ENCODE measurements around the gene PDE4D. TPM values are rescaled to one million over a fixed set of nuclear protein-coding genes. Genes with fewer than 3 reads are reported as not detected.

The PDE4D gene
- total RNA-seq, 1 donor from 2014 or later, result 39.2 TPM

DNA sequence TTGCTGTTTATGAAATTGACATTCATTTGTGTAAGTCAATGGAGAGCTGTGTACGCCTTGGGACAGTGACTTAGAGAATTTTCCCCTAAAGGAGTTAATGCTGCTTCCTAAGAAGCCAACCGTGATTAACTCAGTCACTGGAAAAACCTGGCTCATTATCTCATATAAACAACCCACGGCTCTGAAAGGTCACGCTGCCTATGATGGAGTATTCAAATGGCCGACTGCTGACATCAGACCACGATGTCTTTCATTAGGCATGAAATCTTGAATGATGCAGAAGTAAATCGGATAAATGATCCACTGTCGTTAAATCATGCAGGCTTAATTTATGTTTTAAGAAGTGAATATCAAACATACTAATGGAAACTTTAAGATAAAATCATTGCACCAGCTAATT lies 706.9 kb downstream of the PDE4D start:
- TF ChIP-seq, protein P1, sequence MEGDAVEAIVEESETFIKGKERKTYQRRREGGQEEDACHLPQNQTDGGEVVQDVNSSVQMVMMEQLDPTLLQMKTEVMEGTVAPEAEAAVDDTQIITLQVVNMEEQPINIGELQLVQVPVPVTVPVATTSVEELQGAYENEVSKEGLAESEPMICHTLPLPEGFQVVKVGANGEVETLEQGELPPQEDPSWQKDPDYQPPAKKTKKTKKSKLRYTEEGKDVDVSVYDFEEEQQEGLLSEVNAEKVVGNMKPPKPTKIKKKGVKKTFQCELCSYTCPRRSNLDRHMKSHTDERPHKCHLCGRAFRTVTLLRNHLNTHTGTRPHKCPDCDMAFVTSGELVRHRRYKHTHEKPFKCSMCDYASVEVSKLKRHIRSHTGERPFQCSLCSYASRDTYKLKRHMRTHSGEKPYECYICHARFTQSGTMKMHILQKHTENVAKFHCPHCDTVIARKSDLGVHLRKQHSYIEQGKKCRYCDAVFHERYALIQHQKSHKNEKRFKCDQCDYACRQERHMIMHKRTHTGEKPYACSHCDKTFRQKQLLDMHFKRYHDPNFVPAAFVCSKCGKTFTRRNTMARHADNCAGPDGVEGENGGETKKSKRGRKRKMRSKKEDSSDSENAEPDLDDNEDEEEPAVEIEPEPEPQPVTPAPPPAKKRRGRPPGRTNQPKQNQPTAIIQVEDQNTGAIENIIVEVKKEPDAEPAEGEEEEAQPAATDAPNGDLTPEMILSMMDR (IDR thresholded peaks at IDR 0.05; ENCODE audit: insufficient read depth, low read length, poor library complexity, severe bottlenecking), result no peak

DNA sequence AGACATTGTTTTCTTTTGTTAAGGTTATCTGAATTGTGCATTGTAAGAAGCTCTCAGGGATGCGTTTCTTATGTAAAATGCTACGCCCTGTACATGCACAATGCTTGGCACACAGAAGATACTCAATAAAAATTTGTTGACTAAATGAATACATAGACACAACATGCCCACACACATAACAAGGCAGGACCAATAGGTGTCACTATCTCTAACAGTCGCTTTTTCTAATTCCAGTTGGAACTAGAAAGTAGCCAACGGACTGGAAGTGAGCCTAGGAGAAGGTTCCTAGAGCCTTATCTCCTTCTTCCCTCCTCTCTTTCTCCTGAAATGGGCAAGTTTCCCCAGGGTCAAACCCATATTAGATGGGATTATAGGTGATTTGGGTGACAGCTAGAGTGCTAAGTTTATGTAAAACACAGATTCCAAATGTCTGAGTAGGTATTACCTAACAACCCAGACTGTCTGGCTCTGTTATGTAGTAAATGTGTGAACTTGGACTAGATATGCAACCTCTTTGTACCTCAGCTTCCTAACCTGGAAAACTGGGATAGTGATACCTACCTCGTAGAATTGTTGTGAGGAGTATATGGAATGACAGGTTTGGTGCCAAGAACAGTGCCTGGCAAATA lies 707.7 kb downstream of the PDE4D start:
- H3K4me3 ChIP-seq (ENCODE audit: low read depth, low read length), result no peak overlapping the region
- no peaks in the 10 kb centered on the region for H3K36me3 ChIP-seq (ENCODE audit: control insufficient read depth, insufficient read depth, low read length)
- TF ChIP-seq, protein P1 (IDR thresholded peaks at IDR 0.05; ENCODE audit: insufficient read depth, low read length, poor library complexity, severe bottlenecking), result no peak
- no peaks in the 10 kb centered on the region for H3K27me3 ChIP-seq (ENCODE audit: control insufficient read depth, insufficient read depth, low read length)
- DNase-seq (ENCODE audit: low read depth), result no peak

More for the DNA sequence above, 706.9 kb downstream of the PDE4D start:
- H3K27me3 ChIP-seq (ENCODE audit: control insufficient read depth, insufficient read depth, low read length), result no peaks in the 10 kb centered on the region
- no peaks in the 10 kb centered on the region for H3K36me3 ChIP-seq (ENCODE audit: control insufficient read depth, insufficient read depth, low read length)
- no peak for DNase-seq (ENCODE audit: low read depth)
- H3K4me3 ChIP-seq (ENCODE audit: low read depth, low read length), result no peak overlapping the region

DNA sequence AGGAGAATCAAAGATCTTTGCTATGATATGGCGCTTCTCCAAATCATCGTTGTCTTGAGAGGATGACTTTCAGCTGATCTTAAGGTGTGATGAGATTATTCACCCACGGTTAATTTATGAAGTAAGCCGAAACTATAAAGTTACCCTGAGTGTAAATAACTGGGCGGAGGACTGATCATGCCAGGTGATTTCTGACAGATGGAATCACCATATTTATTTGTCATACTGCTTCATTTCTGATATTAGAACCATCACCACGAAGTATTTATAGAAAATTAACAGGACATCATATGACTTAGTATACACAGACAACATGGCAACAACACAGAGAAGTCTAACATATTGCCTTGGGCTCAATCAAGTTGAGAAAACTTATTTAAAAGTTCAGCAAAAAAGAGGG lies 708.8 kb downstream of the PDE4D start:
- no peak overlapping the region for H3K4me3 ChIP-seq (ENCODE audit: low read depth, low read length)
- no peaks in the 10 kb centered on the region for H3K36me3 ChIP-seq (ENCODE audit: control insufficient read depth, insufficient read depth, low read length)
- H3K27me3 ChIP-seq (ENCODE audit: control insufficient read depth, insufficient read depth, low read length), result no peaks in the 10 kb centered on the region
- no peak for DNase-seq (ENCODE audit: low read depth)
- TF ChIP-seq, protein P1 (IDR thresholded peaks at IDR 0.05; ENCODE audit: insufficient read depth, low read length, poor library complexity, severe bottlenecking), result no peak

DNA sequence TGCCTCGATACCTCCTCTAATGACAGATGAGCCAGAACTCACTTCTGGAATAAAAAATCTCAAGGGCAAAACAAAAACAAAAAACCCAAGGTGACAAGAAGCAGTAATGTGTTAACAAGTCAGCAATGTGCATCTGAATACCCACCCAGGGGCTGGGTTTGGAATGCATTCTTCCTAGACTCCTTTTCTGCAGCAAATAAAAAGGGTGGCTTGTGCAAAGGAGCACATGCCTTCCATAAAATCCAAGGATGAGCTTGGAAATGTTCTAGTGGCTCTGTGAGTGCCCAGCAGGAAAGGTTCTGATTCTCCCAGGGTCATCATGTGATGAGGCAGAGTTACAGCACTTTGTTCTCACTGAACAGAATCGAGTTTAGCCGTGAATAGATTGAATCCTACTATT lies 710.8 kb downstream of the PDE4D start:
- DNase-seq (ENCODE audit: low read depth), result no peak
- TF ChIP-seq, protein P1 (IDR thresholded peaks at IDR 0.05; ENCODE audit: insufficient read depth, low read length, poor library complexity, severe bottlenecking), result no peak

DNA sequence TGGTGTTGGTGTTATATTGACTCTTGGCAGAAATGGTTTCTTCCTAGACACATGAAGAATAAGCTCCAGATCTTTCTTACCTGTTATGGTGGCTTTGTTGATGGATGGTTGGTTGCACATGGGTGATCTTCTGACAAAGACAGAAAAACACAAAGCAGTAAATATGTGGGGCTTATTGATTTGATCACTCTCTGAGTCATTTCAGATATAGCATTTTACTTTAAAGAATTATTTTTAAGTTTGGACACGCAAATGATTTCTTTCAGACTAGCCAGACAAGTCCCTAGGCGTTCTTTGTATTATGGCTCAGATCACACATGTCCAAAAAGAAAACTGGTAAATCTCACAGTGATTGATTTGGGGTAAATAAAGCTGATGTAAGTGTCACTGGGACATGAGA lies 713.0 kb downstream of the PDE4D start:
- Histone ChIP-seq H3K36me3 (ENCODE audit: control insufficient read depth, insufficient read depth, low read length) (no peaks in the 10 kb centered on the region), H3K4me3 (ENCODE audit: low read depth, low read length) (no peak overlapping the region), H3K27me3 (ENCODE audit: control insufficient read depth, insufficient read depth, low read length) (no peaks in the 10 kb centered on the region)
- TF ChIP-seq, protein P1 (IDR thresholded peaks at IDR 0.05; ENCODE audit: insufficient read depth, low read length, poor library complexity, severe bottlenecking), result no peak
- no peak for DNase-seq (ENCODE audit: low read depth)

More for the DNA sequence above, 710.8 kb downstream of the PDE4D start:
- Histone ChIP-seq H3K27me3 (ENCODE audit: control insufficient read depth, insufficient read depth, low read length) (no peaks in the 10 kb centered on the region), H3K4me3 (ENCODE audit: low read depth, low read length) (no peak overlapping the region), H3K36me3 (ENCODE audit: control insufficient read depth, insufficient read depth, low read length) (no peaks in the 10 kb centered on the region)

DNA sequence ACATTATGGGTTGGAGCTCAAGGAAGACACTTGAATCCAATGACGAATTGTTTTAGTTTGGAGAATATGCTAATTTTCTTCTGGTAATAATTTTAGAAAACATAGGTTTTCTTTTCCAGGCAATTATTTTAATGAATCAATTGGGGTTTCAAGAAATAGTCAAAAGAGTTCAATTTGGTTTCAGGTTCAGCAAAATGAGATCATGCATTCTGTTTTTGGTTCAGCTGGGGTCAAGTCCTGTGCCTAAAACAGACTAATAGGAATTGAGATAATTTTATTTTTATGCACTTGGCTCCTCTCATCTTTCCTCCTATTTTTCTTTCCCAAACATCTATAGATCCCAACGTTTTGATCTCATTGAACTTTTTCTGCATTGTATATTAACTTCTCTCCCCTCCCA lies 713.8 kb downstream of the PDE4D start:
- Histone ChIP-seq H3K36me3 (ENCODE audit: control insufficient read depth, insufficient read depth, low read length) (no peaks in the 10 kb centered on the region), H3K4me3 (ENCODE audit: low read depth, low read length) (no peak overlapping the region), H3K27me3 (ENCODE audit: control insufficient read depth, insufficient read depth, low read length) (no peaks in the 10 kb centered on the region)
- DNase-seq (ENCODE audit: low read depth), result no peak
- TF ChIP-seq, protein P1 (IDR thresholded peaks at IDR 0.05; ENCODE audit: insufficient read depth, low read length, poor library complexity, severe bottlenecking), result no peak

Measured in kidney epithelial cell (primary cell).